HG02610 (cell line): ENCODE measurements around the gene RDX.

ENCODE experiments used
- ATAC-seq: cut with Tn5 transposase; IDR thresholded peaks from one replicate; pipeline ENCODE4 v1.9.1; 2021; ENCODE audit warnings: mild to moderate bottlenecking, moderate library complexity; ENCODE audit not compliant: unreplicated experiment

RDX gene

GRCh38 chr11:110296226-110297075, at the start of gene RDX:
TSS of gene RDX (minus strand) at chr11:110296614. CDS start at chr11:110279692, 16,922 bp downstream.
- peak; percentile 79 for ATAC-seq

GRCh38 chr11:110345743-110346142, 49.3 kb upstream of the RDX start:
- ATAC-seq, result peak; percentile 44

- ATAC-seq, result no peak
These were observed 44.0 kb upstream of the RDX start for GRCh38 chr11:110340436-110340835.

GRCh38 chr11:110339456-110340250, 43.2 kb upstream of the RDX start:
- peak; percentile 56 for ATAC-seq

- no peak for ATAC-seq
These were observed 42.3 kb upstream of the RDX start for GRCh38 chr11:110338684-110339083.

- no peak for ATAC-seq
These were observed 41.3 kb upstream of the RDX start for GRCh38 chr11:110337570-110338193.

GRCh38 chr11:110336054-110336453, 39.6 kb upstream of the RDX start:
- no peak for ATAC-seq

- ATAC-seq, result no peak
These were observed 38.9 kb upstream of the RDX start for GRCh38 chr11:110335358-110335757.

- ATAC-seq, result no peak
These were observed 35.2 kb upstream of the RDX start for GRCh38 chr11:110331626-110332025.

- ATAC-seq, result no peak
These were observed 33.0 kb upstream of the RDX start for GRCh38 chr11:110329445-110329844.

GRCh38 chr11:110327508-110327907, 31.1 kb upstream of the RDX start:
- no peak for ATAC-seq

- no peak for ATAC-seq
These were observed 27.4 kb upstream of the RDX start for GRCh38 chr11:110323786-110324185.

- no peak for ATAC-seq
These were observed 23.1 kb upstream of the RDX start for GRCh38 chr11:110319501-110319900.

- ATAC-seq, result no peak
These were observed 22.4 kb upstream of the RDX start for GRCh38 chr11:110318638-110319404.

GRCh38 chr11:110317516-110317932, 21.1 kb upstream of the RDX start:
- ATAC-seq, result no peak

- no peak for ATAC-seq
These were observed 18.1 kb upstream of the RDX start for GRCh38 chr11:110314366-110315095.

GRCh38 chr11:110312670-110313069, 16.3 kb upstream of the RDX start:
- no peak for ATAC-seq

- peak; percentile 58 for ATAC-seq
These were observed 15.6 kb upstream of the RDX start for GRCh38 chr11:110311783-110312579.

- no peak for ATAC-seq
These were observed 11.7 kb upstream of the RDX start for GRCh38 chr11:110308071-110308470.
